Fibroblast of the aortic adventitia (primary cell): ENCODE measurements around the gene SIK2. TPM values are rescaled to one million over a fixed set of nuclear protein-coding genes. Genes with fewer than 3 reads are reported as not detected.
A peak's percentile ranks its signal among the peaks of the same experiment; 100 is the strongest.

Source experiments
- DNase-seq: peaks from one replicate; pipeline ENCODE4 v3.0.0-alpha.2; 2010; ENCODE audit warnings: low read depth
- H3K4me3 ChIP-seq: 2 replicates; pipeline ENCODE4 v1.5.1; 2011; ENCODE audit warnings: low read depth, mild to moderate bottlenecking, control low read depth, low read length, moderate library complexity
- CTCF ChIP-seq: IDR thresholded peaks from 2 replicates; pipeline ENCODE4 v1.5.1; 2011; ENCODE audit warnings: mild to moderate bottlenecking, low read length, control low read depth, inconsistent platforms; ENCODE audit not compliant: insufficient read depth
- total RNA-seq: library from RNA; depleted of rRNA; stranded (reverse); fragments of >200 nt; gene quantifications from 2 replicates; pipeline ENCODE4 v1.2.3, GENCODE V29; 2012; ENCODE audit warnings: low replicate concordance

Gene SIK2
- total RNA-seq, 1 donor = 16.6 TPM

DNA sequence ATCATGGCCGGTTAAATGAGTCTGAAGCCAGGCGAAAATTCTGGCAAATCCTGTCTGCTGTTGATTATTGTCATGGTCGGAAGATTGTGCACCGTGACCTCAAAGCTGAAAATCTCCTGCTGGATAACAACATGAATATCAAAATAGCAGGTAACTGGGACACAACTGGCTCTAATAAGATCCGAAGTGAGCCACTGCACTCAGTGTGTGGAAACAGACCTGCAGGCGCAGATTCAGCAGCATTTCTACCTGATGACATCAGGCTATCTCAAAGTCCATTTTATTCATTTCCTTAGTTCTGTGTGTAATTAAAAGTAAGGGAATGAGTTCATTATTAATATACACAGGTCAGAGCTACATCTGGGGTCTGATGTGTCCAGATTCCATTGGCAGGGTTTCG lies 85.8 kb downstream of the SIK2 start:
- no peak overlapping the region for H3K4me3 ChIP-seq
- DNase-seq = no peak
- no peak for TF ChIP-seq CTCF

GRCh38 chr11:111691176-111691575 lies 88.9 kb downstream of the SIK2 start:
- DNase-seq = no peak

DNA sequence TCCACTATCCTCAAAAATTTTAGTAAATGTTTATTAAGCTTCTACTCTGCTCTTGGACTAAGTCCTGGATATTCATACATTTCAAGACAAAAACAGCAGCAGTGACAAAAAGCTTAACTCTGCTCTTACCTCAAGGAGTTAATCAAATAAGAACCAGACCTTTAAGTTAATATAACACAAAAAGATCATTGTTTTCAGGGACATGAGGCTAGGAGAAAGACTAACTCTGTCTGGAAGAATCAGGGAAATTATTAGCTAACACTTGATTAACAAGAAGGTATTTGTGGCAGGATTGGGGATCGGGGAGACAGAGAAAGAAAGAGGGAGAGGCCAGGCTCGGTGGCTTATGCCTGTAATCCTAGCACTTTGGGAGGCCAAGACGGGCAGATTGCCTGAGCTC lies 89.5 kb downstream of the SIK2 start:
- no peak overlapping the region for H3K4me3 ChIP-seq
- no peak for DNase-seq
- no peak for TF ChIP-seq CTCF

More at GRCh38 chr11:111691176-111691575, 88.9 kb downstream of the SIK2 start:
- H3K4me3 ChIP-seq = no peak overlapping the region
- TF ChIP-seq CTCF = no peak

- no peak for TF ChIP-seq CTCF
- DNase-seq = no peak
- no peak overlapping the region for H3K4me3 ChIP-seq
Observed at GRCh38 chr11:111693224-111693937, 91.1 kb downstream of the SIK2 start.

DNA sequence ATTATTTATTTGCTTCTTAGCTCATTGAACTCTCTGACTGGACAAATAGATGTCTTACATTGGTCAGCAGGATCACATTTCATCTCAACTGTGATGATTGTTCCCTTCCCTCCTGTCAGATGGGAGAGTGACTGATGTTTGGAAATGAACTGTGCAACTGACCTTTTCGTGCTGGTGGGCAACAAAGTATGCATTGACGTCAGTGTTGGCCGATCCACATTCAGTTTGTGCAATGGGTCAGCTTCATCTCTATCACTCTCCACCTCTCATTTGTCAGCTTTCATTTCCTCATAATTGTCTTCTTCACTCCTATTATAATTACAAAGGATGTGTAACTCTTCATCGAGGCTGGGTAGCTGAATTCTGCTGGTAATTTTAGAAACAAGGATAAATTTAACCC lies 92.6 kb downstream of the SIK2 start:
- H3K4me3 ChIP-seq = no peak overlapping the region
- no peak for TF ChIP-seq CTCF
- peak; percentile 80 for DNase-seq

DNA sequence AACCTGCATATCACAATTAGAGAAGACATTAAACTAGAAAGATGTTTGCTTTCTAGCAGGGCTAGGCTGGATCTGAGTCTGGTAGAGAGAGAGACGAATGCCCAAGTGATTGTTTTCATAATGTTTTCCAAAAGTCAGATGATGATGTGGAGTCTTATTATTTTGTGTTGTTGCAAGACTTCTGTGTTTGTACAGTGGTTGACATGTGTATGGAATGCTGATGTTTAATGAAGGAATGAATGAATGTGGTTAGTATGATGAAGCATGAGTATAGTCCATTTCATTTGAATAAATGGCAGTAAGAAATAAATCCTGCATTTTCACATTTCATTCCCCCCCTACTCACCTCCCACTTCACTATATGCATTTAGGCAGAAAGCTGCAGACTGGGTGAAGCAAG lies 94.3 kb downstream of the SIK2 start:
- DNase-seq = peak; percentile 35
- no peak for TF ChIP-seq CTCF
- H3K4me3 ChIP-seq = no peak overlapping the region

GRCh38 chr11:111697933-111698371 lies 95.7 kb downstream of the SIK2 start:
- DNase-seq = no peak
- no peak for TF ChIP-seq CTCF
- H3K4me3 ChIP-seq = no peak overlapping the region
